ENCODE measurements around the gene DHDDS.

Gene DHDDS

GRCh38 chr1:26387447-26387846 lies 44.7 kb upstream of the DHDDS start (continued):
- no peak for TF ChIP-seq ZNF529 (tag by site-specific recombination; IDR thresholded peaks at IDR 0.05; ENCODE audit: insufficient replicate concordance)
- TF ChIP-seq ZNF488 (tag by site-specific recombination; IDR thresholded peaks at IDR 0.05) = no peak
- TF ChIP-seq ZNF560 (tag by site-specific recombination; IDR thresholded peaks at IDR 0.05; ENCODE audit: borderline replicate concordance) = no peak
- no peak for TF ChIP-seq MYNN (tag by site-specific recombination; IDR thresholded peaks at IDR 0.05; ENCODE audit: borderline replicate concordance)
- no peak for TF ChIP-seq ZNF169 (tag by site-specific recombination; IDR thresholded peaks at IDR 0.05)
- TF ChIP-seq SCRT1 (tag by site-specific recombination; IDR thresholded peaks at IDR 0.05; ENCODE audit: borderline replicate concordance) = no peak
- TF ChIP-seq ZBTB11 (tag by site-specific recombination; conservative IDR thresholded peaks at IDR 0.05; ENCODE audit: low read depth) = no peak
- TF ChIP-seq YY1 (tag by site-specific recombination; IDR thresholded peaks at IDR 0.05) = no peak
- no peak for TF ChIP-seq ZNF280D (tag by site-specific recombination; IDR thresholded peaks at IDR 0.05)
- TF ChIP-seq SP7 (tag by site-specific recombination; IDR thresholded peaks at IDR 0.05) = peak; percentile 97
- no peak for TF ChIP-seq KLF7 (tag by site-specific recombination; IDR thresholded peaks at IDR 0.05; ENCODE audit: borderline replicate concordance)
- no peak for TF ChIP-seq ZNF26 (tag by site-specific recombination; IDR thresholded peaks at IDR 0.05)
- TF ChIP-seq ZNF518A (tag by site-specific recombination; conservative IDR thresholded peaks at IDR 0.05; ENCODE audit: low read depth) = no peak
- TF ChIP-seq ZFP3 (tag by site-specific recombination; IDR thresholded peaks at IDR 0.05; ENCODE audit: low read depth) = no peak
- no peak for TF ChIP-seq REST (tag by site-specific recombination; IDR thresholded peaks at IDR 0.05)
- no peak for TF ChIP-seq KLF9 (tag by site-specific recombination; IDR thresholded peaks at IDR 0.05; ENCODE audit: low read depth)
- no peak for TF ChIP-seq ZNF292 (tag by site-specific recombination; IDR thresholded peaks at IDR 0.05; ENCODE audit: borderline replicate concordance, low read depth)
- TF ChIP-seq ZNF239 (tag by site-specific recombination; IDR thresholded peaks at IDR 0.05) = no peak
- no peak for TF ChIP-seq ZNF19 (tag by site-specific recombination; IDR thresholded peaks at IDR 0.05; ENCODE audit: low read depth)
- TF ChIP-seq ZBTB26 (tag by site-specific recombination; optimal IDR thresholded peaks at IDR 0.05) = no peak
- peak; percentile 65 for TF ChIP-seq ZIC2 (tag by site-specific recombination; IDR thresholded peaks at IDR 0.05)

Data from HEK293 (cell line).